Measurements from ENCODE around the gene P2RY11. TPM values are rescaled to one million over a fixed set of nuclear protein-coding genes. Genes with fewer than 3 reads are reported as not detected.

The P2RY11 gene
- total RNA-seq, 2 experiments from 2014 or later, result 11.9 to 43.3 TPM

DNA sequence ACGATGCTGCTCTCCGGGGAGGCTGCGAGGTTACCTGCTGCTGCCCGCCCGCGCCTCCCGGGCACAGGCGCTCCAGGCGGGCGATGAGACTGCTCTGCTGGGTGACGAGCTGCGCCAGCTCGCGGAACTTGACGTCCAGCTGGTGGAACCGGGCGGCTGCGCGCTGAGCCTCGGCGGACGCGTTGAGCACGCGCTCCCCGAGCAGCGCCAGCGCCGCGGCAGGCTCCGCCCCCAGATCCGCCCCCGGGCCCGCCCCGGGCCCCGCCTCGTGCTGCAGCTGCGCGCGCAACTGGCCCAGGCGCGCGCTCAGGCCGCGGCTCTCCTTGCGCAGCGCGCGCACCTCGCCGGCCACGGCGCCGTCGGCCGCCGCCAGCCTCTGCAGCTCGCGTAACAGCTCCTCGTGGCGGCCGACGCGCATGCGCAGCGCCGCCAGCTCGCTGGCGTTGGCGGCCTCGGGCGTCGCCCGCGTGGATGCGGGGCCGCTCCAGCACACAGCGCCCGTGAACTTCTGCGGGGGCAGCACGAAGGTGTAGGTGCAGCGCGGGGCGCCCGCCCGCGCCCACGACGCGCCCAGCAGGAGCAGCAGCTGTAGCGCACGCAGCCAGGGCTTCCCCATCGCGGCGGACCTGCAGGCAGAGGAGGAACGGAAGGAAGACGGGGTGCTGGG is 15.4 kb upstream of the P2RY11 start:
- DNase-seq (ENCODE audit: low spot score), result peak; percentile 95
- TF ChIP-seq, protein P1, sequence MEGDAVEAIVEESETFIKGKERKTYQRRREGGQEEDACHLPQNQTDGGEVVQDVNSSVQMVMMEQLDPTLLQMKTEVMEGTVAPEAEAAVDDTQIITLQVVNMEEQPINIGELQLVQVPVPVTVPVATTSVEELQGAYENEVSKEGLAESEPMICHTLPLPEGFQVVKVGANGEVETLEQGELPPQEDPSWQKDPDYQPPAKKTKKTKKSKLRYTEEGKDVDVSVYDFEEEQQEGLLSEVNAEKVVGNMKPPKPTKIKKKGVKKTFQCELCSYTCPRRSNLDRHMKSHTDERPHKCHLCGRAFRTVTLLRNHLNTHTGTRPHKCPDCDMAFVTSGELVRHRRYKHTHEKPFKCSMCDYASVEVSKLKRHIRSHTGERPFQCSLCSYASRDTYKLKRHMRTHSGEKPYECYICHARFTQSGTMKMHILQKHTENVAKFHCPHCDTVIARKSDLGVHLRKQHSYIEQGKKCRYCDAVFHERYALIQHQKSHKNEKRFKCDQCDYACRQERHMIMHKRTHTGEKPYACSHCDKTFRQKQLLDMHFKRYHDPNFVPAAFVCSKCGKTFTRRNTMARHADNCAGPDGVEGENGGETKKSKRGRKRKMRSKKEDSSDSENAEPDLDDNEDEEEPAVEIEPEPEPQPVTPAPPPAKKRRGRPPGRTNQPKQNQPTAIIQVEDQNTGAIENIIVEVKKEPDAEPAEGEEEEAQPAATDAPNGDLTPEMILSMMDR (conservative IDR thresholded peaks at IDR 0.05; ENCODE audit: low read length), result no peak
- no peak for TF ChIP-seq EZH2phosphoT487 (IDR thresholded peaks at IDR 0.05; ENCODE audit: borderline replicate concordance, low read depth, low read length)
- ChIA-PET POLR2A (interaction anchor here (0.6 to 1.5 kb wide), 4 partner anchors 10 to 501 kb away, joined by 3 to 9 read pairs (median 3); partner anchors contain the start of gene PPAN), CTCF (ENCODE audit: unreplicated experiment) (no interaction called here)
- Histone ChIP-seq H3K79me2 (ENCODE audit: insufficient read depth, low read depth, low read length) (no peaks in the 10 kb centered on the region), H4K20me1 (ENCODE audit: insufficient read depth, low read length) (no peaks in the 10 kb centered on the region), H3K9me3 (ENCODE audit: low read length) (no peaks in the 10 kb centered on the region), H3K27ac (ENCODE audit: low read depth, low read length, poor library complexity, severe bottlenecking) (peak overlapping the region; percentile 56), H3K4me3 (ENCODE audit: low read depth, low read length, poor library complexity, severe bottlenecking) (peak overlapping the region; percentile 65), H3K9me2 (ENCODE audit: insufficient read depth, low read length) (no peaks in the 10 kb centered on the region), H3K4me1 (ENCODE audit: insufficient read depth, low read length, poor library complexity, severe bottlenecking) (peaks cover 42% of the 10 kb centered on the region), H2AFZ (ENCODE audit: low read length) (peak overlapping the region; percentile 93), H3K4me2 (ENCODE audit: low read length) (peak overlapping the region; percentile 84), H3K36me3 (ENCODE audit: insufficient read depth, low read length) (peaks cover 9% of the 10 kb centered on the region)
- intact Hi-C loops (cut with micrococcal nuclease; ENCODE audit: unreplicated experiment), result no loop called here
- no TSS peak for BruUV-seq (replicated peaks)

DNA sequence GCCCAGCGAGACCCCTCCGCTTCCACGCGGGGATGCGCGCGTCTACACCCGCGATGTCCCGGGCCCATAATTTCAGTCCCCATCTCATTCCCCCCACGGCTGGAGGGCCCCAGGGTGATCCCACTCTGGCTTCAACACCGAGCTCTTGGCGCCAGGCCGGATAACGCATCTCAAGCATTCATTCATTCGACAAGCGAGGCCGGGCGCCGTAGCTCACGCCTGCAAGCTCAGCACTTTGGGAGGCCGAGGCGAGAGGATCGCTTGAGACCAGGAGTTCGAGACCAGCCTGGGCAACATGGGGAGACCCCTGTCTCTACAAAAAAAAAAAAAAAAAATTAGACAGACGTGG is 14.9 kb upstream of the P2RY11 start:
- Histone ChIP-seq H3K4me3 (ENCODE audit: low read depth, low read length, poor library complexity, severe bottlenecking) (peak overlapping the region; percentile 65), H3K4me1 (ENCODE audit: insufficient read depth, low read length, poor library complexity, severe bottlenecking) (peaks cover 42% of the 10 kb centered on the region), H4K20me1 (ENCODE audit: insufficient read depth, low read length) (no peaks in the 10 kb centered on the region), H3K9me2 (ENCODE audit: insufficient read depth, low read length) (no peaks in the 10 kb centered on the region), H3K36me3 (ENCODE audit: insufficient read depth, low read length) (peaks cover 9% of the 10 kb centered on the region), H2AFZ (ENCODE audit: low read length) (peak overlapping the region; percentile 93), H3K9me3 (ENCODE audit: low read length) (no peaks in the 10 kb centered on the region), H3K79me2 (ENCODE audit: insufficient read depth, low read depth, low read length) (no peaks in the 10 kb centered on the region), H3K4me2 (ENCODE audit: low read length) (peak overlapping the region; percentile 84), H3K27ac (ENCODE audit: low read depth, low read length, poor library complexity, severe bottlenecking) (peak overlapping the region; percentile 56)
- BruUV-seq (replicated peaks), result no TSS peak
- TF ChIP-seq, protein P1 (conservative IDR thresholded peaks at IDR 0.05; ENCODE audit: low read length), result no peak
- TF ChIP-seq EZH2phosphoT487 (IDR thresholded peaks at IDR 0.05; ENCODE audit: borderline replicate concordance, low read depth, low read length), result no peak
- ChIA-PET POLR2A (interaction anchor here (0.6 to 1.5 kb wide), 4 partner anchors 9 to 501 kb away, joined by 3 to 9 read pairs (median 4); partner anchors contain the start of gene PPAN), CTCF (ENCODE audit: unreplicated experiment) (interaction anchor here (0.7 kb wide), 1 partner anchor 20 kb away, joined by 5 read pairs; no protein-coding TSS in a partner anchor)
- intact Hi-C loops (cut with micrococcal nuclease; ENCODE audit: unreplicated experiment), result no loop called here
- DNase-seq (ENCODE audit: low spot score), result no peak

All from OCI-LY7 (cell line).